Liver (tissue), 3 donors: ENCODE measurements around the gene PLEKHA6.

Experiments used
- ATF3 ChIP-seq: IDR thresholded peaks from 2 replicates; pipeline ENCODE4 v1.6.1; 2016; ENCODE audit warnings: antibody characterized with exemption
- CTCF ChIP-seq: fragments of 150-350 bp; IDR thresholded peaks from 2 replicates; pipeline ENCODE4 v1.5.1; 2017; ENCODE audit warnings: improper control_type of control experiment, low read depth, low read length; ENCODE audit not compliant: missing input control
- EGR1 ChIP-seq, 2 donors: IDR thresholded peaks; 2 replicates each; pipeline ENCODE4 v1.6.1; 2016 to 2018; ENCODE audit warnings: antibody characterized with exemption in 2 of 2, low read depth in 2 of 2
- FOXA1 ChIP-seq: IDR thresholded peaks from 2 replicates; pipeline ENCODE4 v1.6.1; 2016; ENCODE audit warnings: antibody characterized with exemption
- GABPA ChIP-seq, 2 donors: IDR thresholded peaks in 1 of 2; conservative IDR thresholded peaks in 1 of 2; 2 replicates each; pipeline ENCODE4 v1.6.1; 2016; ENCODE audit warnings: antibody characterized with exemption in 2 of 2, mild to moderate bottlenecking in 1 of 2, moderate library complexity in 1 of 2
- HNF4G ChIP-seq: IDR thresholded peaks from 2 replicates; pipeline ENCODE4 v1.6.1; 2016; ENCODE audit warnings: antibody characterized with exemption
- JUND ChIP-seq, 2 donors: IDR thresholded peaks; 2 replicates each; pipeline ENCODE4 v1.6.1; 2016; ENCODE audit warnings: antibody characterized with exemption in 2 of 2
- MAX ChIP-seq: IDR thresholded peaks from 2 replicates; pipeline ENCODE4 v1.6.1; 2016; ENCODE audit warnings: antibody characterized with exemption
- RAD21 ChIP-seq, 2 donors: IDR thresholded peaks; 2 replicates each; pipeline ENCODE4 v1.6.1; 2016; ENCODE audit warnings: antibody characterized with exemption in 2 of 2, mild to moderate bottlenecking in 2 of 2
- SP1 ChIP-seq: IDR thresholded peaks from 2 replicates; pipeline ENCODE4 v1.6.1; 2018; ENCODE audit warnings: antibody characterized with exemption, mild to moderate bottlenecking
- TAF1 ChIP-seq: conservative IDR thresholded peaks from 2 replicates; pipeline ENCODE4 v1.6.1; 2016; ENCODE audit warnings: antibody characterized with exemption, mild to moderate bottlenecking
- YY1 ChIP-seq: IDR thresholded peaks from 2 replicates; pipeline ENCODE4 v1.6.1; 2016; ENCODE audit warnings: antibody characterized with exemption, mild to moderate bottlenecking
- ZBTB33 ChIP-seq: IDR thresholded peaks from 2 replicates; pipeline ENCODE4 v1.6.1; 2016; ENCODE audit warnings: antibody characterized with exemption
- TF ChIP-seq, protein P1 (sequence below): IDR thresholded peaks from 2 replicates; pipeline ENCODE4 v1.6.1; 2016; ENCODE audit warnings: antibody characterized with exemption, mild to moderate bottlenecking
- donor health status: healthy.
- donor health status: healthy.

DNA sequence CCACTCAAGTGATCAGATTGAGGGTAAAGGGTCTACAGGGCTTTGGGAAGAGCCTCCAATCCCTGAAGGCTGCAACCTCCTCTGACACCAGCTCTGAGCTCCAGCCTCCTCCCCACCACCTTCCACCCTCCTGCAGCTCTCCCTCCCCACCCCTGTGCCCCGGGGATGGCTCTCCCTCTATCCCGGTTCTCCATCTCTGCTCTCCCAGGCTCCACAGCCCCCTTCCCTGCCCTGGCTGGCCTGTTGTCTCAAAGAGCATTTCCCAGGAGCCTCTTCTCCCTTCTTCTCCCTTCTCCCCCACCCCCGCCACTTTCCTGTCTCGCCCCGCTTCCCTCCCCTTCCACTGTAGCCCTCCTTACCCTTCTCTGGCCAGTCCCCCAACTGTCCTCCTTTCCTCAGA is 1.1 kb downstream of the PLEKHA6 start:
- no peak for TF ChIP-seq CTCF
- TF ChIP-seq, protein P1, sequence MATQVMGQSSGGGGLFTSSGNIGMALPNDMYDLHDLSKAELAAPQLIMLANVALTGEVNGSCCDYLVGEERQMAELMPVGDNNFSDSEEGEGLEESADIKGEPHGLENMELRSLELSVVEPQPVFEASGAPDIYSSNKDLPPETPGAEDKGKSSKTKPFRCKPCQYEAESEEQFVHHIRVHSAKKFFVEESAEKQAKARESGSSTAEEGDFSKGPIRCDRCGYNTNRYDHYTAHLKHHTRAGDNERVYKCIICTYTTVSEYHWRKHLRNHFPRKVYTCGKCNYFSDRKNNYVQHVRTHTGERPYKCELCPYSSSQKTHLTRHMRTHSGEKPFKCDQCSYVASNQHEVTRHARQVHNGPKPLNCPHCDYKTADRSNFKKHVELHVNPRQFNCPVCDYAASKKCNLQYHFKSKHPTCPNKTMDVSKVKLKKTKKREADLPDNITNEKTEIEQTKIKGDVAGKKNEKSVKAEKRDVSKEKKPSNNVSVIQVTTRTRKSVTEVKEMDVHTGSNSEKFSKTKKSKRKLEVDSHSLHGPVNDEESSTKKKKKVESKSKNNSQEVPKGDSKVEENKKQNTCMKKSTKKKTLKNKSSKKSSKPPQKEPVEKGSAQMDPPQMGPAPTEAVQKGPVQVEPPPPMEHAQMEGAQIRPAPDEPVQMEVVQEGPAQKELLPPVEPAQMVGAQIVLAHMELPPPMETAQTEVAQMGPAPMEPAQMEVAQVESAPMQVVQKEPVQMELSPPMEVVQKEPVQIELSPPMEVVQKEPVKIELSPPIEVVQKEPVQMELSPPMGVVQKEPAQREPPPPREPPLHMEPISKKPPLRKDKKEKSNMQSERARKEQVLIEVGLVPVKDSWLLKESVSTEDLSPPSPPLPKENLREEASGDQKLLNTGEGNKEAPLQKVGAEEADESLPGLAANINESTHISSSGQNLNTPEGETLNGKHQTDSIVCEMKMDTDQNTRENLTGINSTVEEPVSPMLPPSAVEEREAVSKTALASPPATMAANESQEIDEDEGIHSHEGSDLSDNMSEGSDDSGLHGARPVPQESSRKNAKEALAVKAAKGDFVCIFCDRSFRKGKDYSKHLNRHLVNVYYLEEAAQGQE, result no peak
- TF ChIP-seq TAF1, result no peak
- TF ChIP-seq RAD21 (IDR thresholded peaks at IDR 0.05), result no peak
- TF ChIP-seq ZBTB33, result no peak
- TF ChIP-seq MAX, result no peak
- no peak for TF ChIP-seq GABPA (IDR thresholded peaks at IDR 0.05 in 1 of 2, conservative IDR thresholded peaks at IDR 0.05 in 1 of 2)
- TF ChIP-seq SP1, result no peak
- TF ChIP-seq FOXA1, result no peak
- no peak for TF ChIP-seq HNF4G
- TF ChIP-seq JUND (IDR thresholded peaks at IDR 0.05), result no peak
- no peak for TF ChIP-seq EGR1 (IDR thresholded peaks at IDR 0.05; ENCODE audit: low read depth in 2 of 2)
- no peak for TF ChIP-seq ATF3
- TF ChIP-seq YY1, result no peak
